IPS DF 6.9 (cell line): ENCODE results near the gene TNS1.
"Not testable (repeated sequence)": the region's sequence is repeated elsewhere in the genome, so short reads cannot be mapped to it uniquely, and the experiment has no call there.

Experiments used
- DNase-seq: peaks from one replicate; pipeline ENCODE4 v3.0.0-alpha.2; 2013; ENCODE audit warnings: low read depth, low spot score
- H3K27ac ChIP-seq: one replicate; pipeline ENCODE4 v1.5.1; 2013; ENCODE audit warnings: low read length, control low read depth
- H3K27me3 ChIP-seq: 2 replicates; pipeline ENCODE4 v1.6.1; 2013; ENCODE audit warnings: mild to moderate bottlenecking, low read length; ENCODE audit not compliant: control insufficient read depth, insufficient read depth
- H3K36me3 ChIP-seq: 2 replicates; pipeline ENCODE4 v1.6.1; 2013; ENCODE audit warnings: low read length; ENCODE audit not compliant: control insufficient read depth, insufficient read depth
- H3K4me1 ChIP-seq: 2 replicates; pipeline ENCODE4 v1.6.1; 2013; ENCODE audit warnings: low read length; ENCODE audit not compliant: control insufficient read depth, insufficient read depth
- H3K4me3 ChIP-seq: 2 replicates; pipeline ENCODE4 v1.5.1; 2013; ENCODE audit warnings: mild to moderate bottlenecking, low read length
- H3K9me3 ChIP-seq: 2 replicates; pipeline ENCODE4 v1.6.1; 2013; ENCODE audit warnings: low read length, inconsistent platforms; ENCODE audit not compliant: control insufficient read depth, insufficient read depth
- WGBS: extraction: QIAGEN DNeasy Blood & Tissue Kit; methylation state at CpG from one replicate; pipeline ENCODE4 v1.1.7; 2013; ENCODE audit warnings: mixed read lengths, missing lambda C conversion rate; ENCODE audit not compliant: insufficient read length, insufficient coverage; 5-methylcytosine and 5-hydroxymethylcytosine counted together

TNS1 gene

GRCh38 chr2:217791551-217791950 lies 211.2 kb downstream of the TNS1 start:
- Histone ChIP-seq H3K4me3 (no peak overlapping the region), H3K9me3 (no peaks in the 10 kb centered on the region), H3K36me3 (no peaks in the 10 kb centered on the region), H3K27me3 (no peaks in the 10 kb centered on the region), H3K27ac (no peak overlapping the region), H3K4me1 (no peaks in the 10 kb centered on the region)
- no CpG with 5 or more reads among the region's 2 CpGs for WGBS
- DNase-seq: no peak

GRCh38 chr2:217790681-217791392 lies 212.0 kb downstream of the TNS1 start:
- no peak for DNase-seq

GRCh38 chr2:217790195-217790594 lies 212.6 kb downstream of the TNS1 start:
- DNase-seq: no peak
- Histone ChIP-seq H3K27ac (no peak overlapping the region), H3K4me1 (no peaks in the 10 kb centered on the region), H3K9me3 (no peaks in the 10 kb centered on the region), H3K27me3 (no peaks in the 10 kb centered on the region), H3K36me3 (no peaks in the 10 kb centered on the region), H3K4me3 (no peak overlapping the region)
- no CpG with 5 or more reads among the region's 10 CpGs for WGBS

More at GRCh38 chr2:217790681-217791392, 212.0 kb downstream of the TNS1 start:
- no peak overlapping the region for H3K4me3 ChIP-seq
- no CpG with 5 or more reads among the region's 5 CpGs for WGBS
- H3K27ac ChIP-seq: no peak overlapping the region
- no peaks in the 10 kb centered on the region for H3K36me3 ChIP-seq
- H3K9me3 ChIP-seq: no peaks in the 10 kb centered on the region
- no peaks in the 10 kb centered on the region for H3K4me1 ChIP-seq
- H3K27me3 ChIP-seq: no peaks in the 10 kb centered on the region

GRCh38 chr2:217789736-217790181 lies 213.0 kb downstream of the TNS1 start:
- H3K4me1 ChIP-seq: no peaks in the 10 kb centered on the region
- no peak overlapping the region for H3K27ac ChIP-seq
- no peak overlapping the region for H3K4me3 ChIP-seq
- no peak for DNase-seq
- WGBS: no CpG with 5 or more reads among the region's 13 CpGs
- no peaks in the 10 kb centered on the region for H3K36me3 ChIP-seq
- H3K9me3 ChIP-seq: no peaks in the 10 kb centered on the region
- no peaks in the 10 kb centered on the region for H3K27me3 ChIP-seq

GRCh38 chr2:217789003-217789735 lies 213.6 kb downstream of the TNS1 start:
- no CpG with 5 or more reads among the region's 15 CpGs for WGBS
- Histone ChIP-seq H3K4me1 (no peaks in the 10 kb centered on the region), H3K4me3 (no peak overlapping the region), H3K27ac (no peak overlapping the region), H3K27me3 (no peaks in the 10 kb centered on the region), H3K36me3 (no peaks in the 10 kb centered on the region), H3K9me3 (no peaks in the 10 kb centered on the region)
- DNase-seq: peak; percentile 50

- no peak for DNase-seq
- Histone ChIP-seq H3K9me3 (no peaks in the 10 kb centered on the region), H3K36me3 (no peaks in the 10 kb centered on the region), H3K27ac (no peak overlapping the region), H3K27me3 (no peaks in the 10 kb centered on the region), H3K4me1 (no peaks in the 10 kb centered on the region), H3K4me3 (no peak overlapping the region)
- WGBS: no CpG with 5 or more reads among the region's 7 CpGs
These were observed 214.2 kb downstream of the TNS1 start for GRCh38 chr2:217788669-217789002.

GRCh38 chr2:217787160-217787877 lies 215.5 kb downstream of the TNS1 start:
- H3K4me1 ChIP-seq: no peaks in the 10 kb centered on the region

GRCh38 chr2:217786560-217786959 lies 216.2 kb downstream of the TNS1 start:
- not testable (repeated sequence) for DNase-seq, H3K36me3 ChIP-seq, H3K27me3 ChIP-seq, H3K27ac ChIP-seq, H3K4me3 ChIP-seq, H3K9me3 ChIP-seq, H3K4me1 ChIP-seq
- no CpG with 5 or more reads among the region's 5 CpGs for whole genome bisulfite sequencing

More at GRCh38 chr2:217787160-217787877, 215.5 kb downstream of the TNS1 start:
- Histone ChIP-seq H3K4me3 (no peak overlapping the region), H3K36me3 (no peaks in the 10 kb centered on the region), H3K27me3 (no peaks in the 10 kb centered on the region), H3K9me3 (no peaks in the 10 kb centered on the region), H3K27ac (no peak overlapping the region)
- no peak for DNase-seq
- no CpG with 5 or more reads among the region's 37 CpGs for WGBS

GRCh38 chr2:217785544-217786045 lies 217.2 kb downstream of the TNS1 start:
- Histone ChIP-seq H3K9me3 (no peaks in the 10 kb centered on the region), H3K4me1 (no peaks in the 10 kb centered on the region), H3K27ac (no peak overlapping the region), H3K4me3 (no peak overlapping the region), H3K36me3 (no peaks in the 10 kb centered on the region), H3K27me3 (no peaks in the 10 kb centered on the region)
- WGBS: no CpG with 5 or more reads among the region's 10 CpGs
- peak; percentile 61 for DNase-seq

GRCh38 chr2:217784996-217785543 lies 217.7 kb downstream of the TNS1 start:
- H3K27ac ChIP-seq: no peak overlapping the region
- H3K9me3 ChIP-seq: no peaks in the 10 kb centered on the region
- no peaks in the 10 kb centered on the region for H3K36me3 ChIP-seq
- no peaks in the 10 kb centered on the region for H3K27me3 ChIP-seq
- no peaks in the 10 kb centered on the region for H3K4me1 ChIP-seq
- H3K4me3 ChIP-seq: no peak overlapping the region
- DNase-seq: no peak
- no CpG with 5 or more reads among the region's 14 CpGs for WGBS
